ENCODE results near the gene ALX3.

Gene ALX3

GRCh38 chr1:110070671-110071242 lies at the start of gene ALX3:
ALX3 (minus strand) TSS chr1:110070672; CDS start chr1:110070612, 60 bp downstream.
- Histone ChIP-seq H3K9ac (ENCODE audit: low read depth in 1 of 2, low read length in 2 of 2) (no peak within 1 kb of the TSS), H3K4me3 (ENCODE audit: low read depth in 1 of 2, low read length in 2 of 2) (no peak within 1 kb of the TSS), H3K9me3 (ENCODE audit: control insufficient read depth in 1 of 2, low read length in 2 of 2) (no peaks in the 10 kb centered on the region), H3K27me3 (ENCODE audit: control insufficient read depth in 1 of 2, insufficient read depth in 2 of 2, low read length in 2 of 2) (peaks cover 72% of the 10 kb centered on the region in 2 donors), H3K27ac (ENCODE audit: low read depth, low read length) (no peak within 1 kb of the TSS), H3K4me1 (ENCODE audit: control insufficient read depth in 1 of 2, insufficient read depth in 2 of 2, low read length in 2 of 2) (peaks cover 6 to 11% of the 10 kb centered on the region in 2 donors), H3K36me3 (ENCODE audit: control insufficient read depth in 1 of 2, insufficient read depth in 2 of 2, low read length in 2 of 2) (no peaks in the 10 kb centered on the region)

- Histone ChIP-seq H3K4me3 (ENCODE audit: low read depth in 1 of 2, low read length in 2 of 2) (no peak overlapping the region), H3K27me3 (ENCODE audit: control insufficient read depth in 1 of 2, insufficient read depth in 2 of 2, low read length in 2 of 2) (peaks cover 3% of the 10 kb centered on the region in 2 donors), H3K9me3 (ENCODE audit: control insufficient read depth in 1 of 2, low read length in 2 of 2) (no peaks in the 10 kb centered on the region), H3K4me1 (ENCODE audit: control insufficient read depth in 1 of 2, insufficient read depth in 2 of 2, low read length in 2 of 2) (no peaks in the 10 kb centered on the region), H3K27ac (ENCODE audit: low read depth, low read length) (no peak overlapping the region), H3K36me3 (ENCODE audit: control insufficient read depth in 1 of 2, insufficient read depth in 2 of 2, low read length in 2 of 2) (no peaks in the 10 kb centered on the region), H3K9ac (ENCODE audit: low read depth in 1 of 2, low read length in 2 of 2) (no peak overlapping the region)
These were observed 49.4 kb upstream of the ALX3 start for GRCh38 chr1:110119843-110120242.

GRCh38 chr1:110118636-110119396 lies 48.3 kb upstream of the ALX3 start:
- Histone ChIP-seq H3K9ac (ENCODE audit: low read depth in 1 of 2, low read length in 2 of 2) (no peak overlapping the region), H3K27ac (ENCODE audit: low read depth, low read length) (no peak overlapping the region), H3K27me3 (ENCODE audit: control insufficient read depth in 1 of 2, insufficient read depth in 2 of 2, low read length in 2 of 2) (peaks cover 2 to 3% of the 10 kb centered on the region in 2 donors), H3K36me3 (ENCODE audit: control insufficient read depth in 1 of 2, insufficient read depth in 2 of 2, low read length in 2 of 2) (no peaks in the 10 kb centered on the region), H3K4me1 (ENCODE audit: control insufficient read depth in 1 of 2, insufficient read depth in 2 of 2, low read length in 2 of 2) (no peaks in the 10 kb centered on the region), H3K4me3 (ENCODE audit: low read depth in 1 of 2, low read length in 2 of 2) (no peak overlapping the region), H3K9me3 (ENCODE audit: control insufficient read depth in 1 of 2, low read length in 2 of 2) (no peaks in the 10 kb centered on the region)

- Histone ChIP-seq H3K9me3 (ENCODE audit: control insufficient read depth in 1 of 2, low read length in 2 of 2) (no peaks in the 10 kb centered on the region), H3K27ac (ENCODE audit: low read depth, low read length) (no peak overlapping the region), H3K9ac (ENCODE audit: low read depth in 1 of 2, low read length in 2 of 2) (no peak overlapping the region), H3K27me3 (ENCODE audit: control insufficient read depth in 1 of 2, insufficient read depth in 2 of 2, low read length in 2 of 2) (peaks cover 2 to 7% of the 10 kb centered on the region in 2 donors), H3K36me3 (ENCODE audit: control insufficient read depth in 1 of 2, insufficient read depth in 2 of 2, low read length in 2 of 2) (no peaks in the 10 kb centered on the region), H3K4me1 (ENCODE audit: control insufficient read depth in 1 of 2, insufficient read depth in 2 of 2, low read length in 2 of 2) (no peaks in the 10 kb centered on the region), H3K4me3 (ENCODE audit: low read depth in 1 of 2, low read length in 2 of 2) (no peak overlapping the region)
These were observed 44.3 kb upstream of the ALX3 start for GRCh38 chr1:110114784-110115183.

- Histone ChIP-seq H3K27ac (ENCODE audit: low read depth, low read length) (no peak overlapping the region), H3K4me3 (ENCODE audit: low read depth in 1 of 2, low read length in 2 of 2) (no peak overlapping the region), H3K27me3 (ENCODE audit: control insufficient read depth in 1 of 2, insufficient read depth in 2 of 2, low read length in 2 of 2) (peaks cover 2 to 7% of the 10 kb centered on the region in 2 donors), H3K9me3 (ENCODE audit: control insufficient read depth in 1 of 2, low read length in 2 of 2) (no peaks in the 10 kb centered on the region), H3K4me1 (ENCODE audit: control insufficient read depth in 1 of 2, insufficient read depth in 2 of 2, low read length in 2 of 2) (no peaks in the 10 kb centered on the region), H3K36me3 (ENCODE audit: control insufficient read depth in 1 of 2, insufficient read depth in 2 of 2, low read length in 2 of 2) (no peaks in the 10 kb centered on the region), H3K9ac (ENCODE audit: low read depth in 1 of 2, low read length in 2 of 2) (no peak overlapping the region)
These were observed 43.7 kb upstream of the ALX3 start for GRCh38 chr1:110114173-110114572.

GRCh38 chr1:110113551-110113950 lies 43.1 kb upstream of the ALX3 start:
- Histone ChIP-seq H3K27me3 (ENCODE audit: control insufficient read depth in 1 of 2, insufficient read depth in 2 of 2, low read length in 2 of 2) (peaks cover 2 to 7% of the 10 kb centered on the region in 2 donors), H3K4me3 (ENCODE audit: low read depth in 1 of 2, low read length in 2 of 2) (no peak overlapping the region), H3K4me1 (ENCODE audit: control insufficient read depth in 1 of 2, insufficient read depth in 2 of 2, low read length in 2 of 2) (no peaks in the 10 kb centered on the region), H3K27ac (ENCODE audit: low read depth, low read length) (no peak overlapping the region), H3K9ac (ENCODE audit: low read depth in 1 of 2, low read length in 2 of 2) (no peak overlapping the region), H3K36me3 (ENCODE audit: control insufficient read depth in 1 of 2, insufficient read depth in 2 of 2, low read length in 2 of 2) (no peaks in the 10 kb centered on the region), H3K9me3 (ENCODE audit: control insufficient read depth in 1 of 2, low read length in 2 of 2) (no peaks in the 10 kb centered on the region)

- no peaks in the 10 kb centered on the region for H3K4me1 ChIP-seq (ENCODE audit: control insufficient read depth in 1 of 2, insufficient read depth in 2 of 2, low read length in 2 of 2)
- no peaks in the 10 kb centered on the region for H3K9me3 ChIP-seq (ENCODE audit: control insufficient read depth in 1 of 2, low read length in 2 of 2)
- peaks cover 2 to 7% of the 10 kb centered on the region in 2 donors for H3K27me3 ChIP-seq (ENCODE audit: control insufficient read depth in 1 of 2, insufficient read depth in 2 of 2, low read length in 2 of 2)
- H3K4me3 ChIP-seq (ENCODE audit: low read depth in 1 of 2, low read length in 2 of 2), result no peak overlapping the region
- H3K36me3 ChIP-seq (ENCODE audit: control insufficient read depth in 1 of 2, insufficient read depth in 2 of 2, low read length in 2 of 2), result no peaks in the 10 kb centered on the region
- H3K9ac ChIP-seq (ENCODE audit: low read depth in 1 of 2, low read length in 2 of 2), result no peak overlapping the region
- no peak overlapping the region for H3K27ac ChIP-seq (ENCODE audit: low read depth, low read length)
These were observed 42.2 kb upstream of the ALX3 start for GRCh38 chr1:110112656-110113055.

GRCh38 chr1:110112143-110112542 lies 41.7 kb upstream of the ALX3 start, which contains the start of gene UBL4B:
UBL4B (plus strand) TSS chr1:110112443; CDS start chr1:110112535, 92 bp downstream.
- no peaks in the 10 kb centered on the region for H3K36me3 ChIP-seq (ENCODE audit: control insufficient read depth in 1 of 2, insufficient read depth in 2 of 2, low read length in 2 of 2)
- no peaks in the 10 kb centered on the region for H3K4me1 ChIP-seq (ENCODE audit: control insufficient read depth in 1 of 2, insufficient read depth in 2 of 2, low read length in 2 of 2)
- H3K9me3 ChIP-seq (ENCODE audit: control insufficient read depth in 1 of 2, low read length in 2 of 2), result no peaks in the 10 kb centered on the region
- H3K9ac ChIP-seq (ENCODE audit: low read depth in 1 of 2, low read length in 2 of 2), result no peak within 1 kb of the TSS
- H3K27ac ChIP-seq (ENCODE audit: low read depth, low read length), result no peak within 1 kb of the TSS
- H3K4me3 ChIP-seq (ENCODE audit: low read depth in 1 of 2, low read length in 2 of 2), result no peak within 1 kb of the TSS
- H3K27me3 ChIP-seq (ENCODE audit: control insufficient read depth in 1 of 2, insufficient read depth in 2 of 2, low read length in 2 of 2), result peaks cover 2 to 7% of the 10 kb centered on the region in 2 donors

- H3K27ac ChIP-seq (ENCODE audit: low read depth, low read length), result no peak overlapping the region
- H3K4me3 ChIP-seq (ENCODE audit: low read depth in 1 of 2, low read length in 2 of 2), result no peak overlapping the region
- H3K9me3 ChIP-seq (ENCODE audit: control insufficient read depth in 1 of 2, low read length in 2 of 2), result no peaks in the 10 kb centered on the region
- peaks cover 2 to 7% of the 10 kb centered on the region in 2 donors for H3K27me3 ChIP-seq (ENCODE audit: control insufficient read depth in 1 of 2, insufficient read depth in 2 of 2, low read length in 2 of 2)
- no peaks in the 10 kb centered on the region for H3K4me1 ChIP-seq (ENCODE audit: control insufficient read depth in 1 of 2, insufficient read depth in 2 of 2, low read length in 2 of 2)
- H3K36me3 ChIP-seq (ENCODE audit: control insufficient read depth in 1 of 2, insufficient read depth in 2 of 2, low read length in 2 of 2), result no peaks in the 10 kb centered on the region
- no peak overlapping the region for H3K9ac ChIP-seq (ENCODE audit: low read depth in 1 of 2, low read length in 2 of 2)
These were observed 40.6 kb upstream of the ALX3 start for GRCh38 chr1:110111081-110111480.

GRCh38 chr1:110107867-110108469 lies 37.5 kb upstream of the ALX3 start:
- Histone ChIP-seq H3K4me1 (ENCODE audit: control insufficient read depth in 1 of 2, insufficient read depth in 2 of 2, low read length in 2 of 2) (no peaks in the 10 kb centered on the region), H3K36me3 (ENCODE audit: control insufficient read depth in 1 of 2, insufficient read depth in 2 of 2, low read length in 2 of 2) (no peaks in the 10 kb centered on the region), H3K27me3 (ENCODE audit: control insufficient read depth in 1 of 2, insufficient read depth in 2 of 2, low read length in 2 of 2) (peaks cover 2 to 3% of the 10 kb centered on the region in 2 donors), H3K27ac (ENCODE audit: low read depth, low read length) (no peak overlapping the region), H3K9me3 (ENCODE audit: control insufficient read depth in 1 of 2, low read length in 2 of 2) (no peaks in the 10 kb centered on the region), H3K9ac (ENCODE audit: low read depth in 1 of 2, low read length in 2 of 2) (no peak overlapping the region), H3K4me3 (ENCODE audit: low read depth in 1 of 2, low read length in 2 of 2) (no peak overlapping the region)
